Activated CD8-positive, alpha-beta memory T cell treated with anti-CD3 and anti-CD28 coated beads for 48 hours (primary cell): ENCODE measurements around the gene SRRM1.
A peak's percentile ranks its signal among the peaks of the same experiment; 100 is the strongest.

Source experiments
- DNase-seq, 3 experiments: peaks; one replicate each; pipeline ENCODE4 v3.0.0-alpha.2; 2020; ENCODE audit warnings: low read depth in 2 of 3, low spot score in 2 of 3

SRRM1 gene, protein sequence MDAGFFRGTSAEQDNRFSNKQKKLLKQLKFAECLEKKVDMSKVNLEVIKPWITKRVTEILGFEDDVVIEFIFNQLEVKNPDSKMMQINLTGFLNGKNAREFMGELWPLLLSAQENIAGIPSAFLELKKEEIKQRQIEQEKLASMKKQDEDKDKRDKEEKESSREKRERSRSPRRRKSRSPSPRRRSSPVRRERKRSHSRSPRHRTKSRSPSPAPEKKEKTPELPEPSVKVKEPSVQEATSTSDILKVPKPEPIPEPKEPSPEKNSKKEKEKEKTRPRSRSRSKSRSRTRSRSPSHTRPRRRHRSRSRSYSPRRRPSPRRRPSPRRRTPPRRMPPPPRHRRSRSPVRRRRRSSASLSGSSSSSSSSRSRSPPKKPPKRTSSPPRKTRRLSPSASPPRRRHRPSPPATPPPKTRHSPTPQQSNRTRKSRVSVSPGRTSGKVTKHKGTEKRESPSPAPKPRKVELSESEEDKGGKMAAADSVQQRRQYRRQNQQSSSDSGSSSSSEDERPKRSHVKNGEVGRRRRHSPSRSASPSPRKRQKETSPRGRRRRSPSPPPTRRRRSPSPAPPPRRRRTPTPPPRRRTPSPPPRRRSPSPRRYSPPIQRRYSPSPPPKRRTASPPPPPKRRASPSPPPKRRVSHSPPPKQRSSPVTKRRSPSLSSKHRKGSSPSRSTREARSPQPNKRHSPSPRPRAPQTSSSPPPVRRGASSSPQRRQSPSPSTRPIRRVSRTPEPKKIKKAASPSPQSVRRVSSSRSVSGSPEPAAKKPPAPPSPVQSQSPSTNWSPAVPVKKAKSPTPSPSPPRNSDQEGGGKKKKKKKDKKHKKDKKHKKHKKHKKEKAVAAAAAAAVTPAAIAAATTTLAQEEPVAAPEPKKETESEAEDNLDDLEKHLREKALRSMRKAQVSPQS

DNA sequence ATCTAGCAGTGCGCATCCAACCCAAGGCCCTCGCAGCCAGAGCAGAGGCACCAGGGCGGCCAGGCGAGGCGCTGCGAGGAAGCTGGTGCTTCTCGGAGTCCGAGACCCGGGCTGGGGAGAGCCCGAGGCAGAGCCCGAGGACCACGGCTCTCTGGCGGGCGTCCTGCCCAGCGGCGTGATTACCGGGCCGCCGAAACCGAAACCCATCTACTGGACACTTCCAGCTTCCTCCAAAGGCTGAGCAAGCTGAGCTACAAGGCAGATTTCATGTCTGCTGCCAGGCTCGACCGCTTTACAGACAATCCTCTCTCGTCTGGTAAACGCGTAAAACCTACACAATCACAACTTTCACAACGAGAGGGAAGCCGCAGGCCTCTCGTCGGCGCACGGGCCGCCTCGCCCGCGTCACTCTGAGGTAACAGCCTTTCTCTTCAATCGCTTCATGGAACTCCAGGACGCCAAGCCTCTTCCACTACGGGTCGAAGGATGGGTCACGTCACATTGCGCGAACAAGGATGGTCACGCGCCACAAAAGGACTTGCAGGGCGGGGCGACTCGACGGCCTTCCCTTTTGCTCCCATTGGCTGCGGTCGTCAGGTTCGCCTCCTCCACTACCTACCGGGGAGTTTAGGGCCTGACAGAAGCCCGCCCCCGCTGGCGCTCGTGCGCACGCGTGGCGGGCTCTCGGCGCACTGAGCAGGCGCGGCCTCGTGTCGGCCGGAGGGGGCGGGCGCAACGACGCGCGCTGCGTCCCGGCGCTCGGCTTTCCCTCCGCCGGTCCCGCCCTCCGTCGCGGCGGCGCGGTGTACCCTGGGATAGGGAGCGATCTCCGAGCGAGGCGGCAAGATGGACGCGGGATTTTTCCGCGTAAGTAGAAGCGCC lies at the start of gene SRRM1:
TSS of gene SRRM1 (plus strand) at position 822 of the 882 bp plus-strand sequence. CDS start at position 847, 25 bp downstream.
- peak; percentile 79 to 97 (median 93) for DNase-seq

DNA sequence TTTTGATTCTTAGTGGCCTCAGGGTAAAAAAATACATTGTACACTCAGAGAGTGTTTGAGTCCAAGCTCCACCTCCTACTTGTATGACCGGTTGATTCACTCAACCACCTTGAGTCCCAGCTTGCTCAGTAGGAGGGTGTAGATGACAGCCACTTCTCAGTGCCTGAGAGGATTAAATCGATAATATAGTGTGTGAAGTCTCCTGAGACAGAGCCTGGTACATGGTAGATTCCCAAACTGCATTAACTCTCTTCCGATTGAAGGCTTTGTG lies 48.8 kb upstream of the SRRM1 start:
- DNase-seq: no peak

DNA sequence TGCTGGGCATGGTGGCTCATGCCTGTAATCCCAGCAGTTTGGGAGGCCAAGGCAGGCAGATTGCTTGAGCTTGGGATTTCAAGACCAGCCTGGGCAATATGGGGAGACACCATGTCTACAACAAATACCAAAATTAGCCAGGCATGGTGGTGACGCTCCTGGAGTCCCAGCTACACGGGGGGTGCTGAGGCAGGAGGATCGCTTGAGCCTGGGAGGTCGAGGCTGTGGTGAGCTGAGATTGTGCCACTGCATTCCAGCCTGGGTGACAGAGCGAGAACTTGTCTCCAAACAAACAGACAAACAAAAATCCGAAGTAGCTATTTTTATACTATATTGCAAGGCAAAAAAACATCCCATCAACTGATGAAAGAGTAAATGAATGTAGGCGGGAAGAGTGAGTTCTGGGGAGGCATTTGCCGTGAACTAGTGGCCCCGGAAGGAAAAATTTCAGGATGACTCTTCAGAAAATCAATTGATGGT lies 46.7 kb upstream of the SRRM1 start:
- no peak for DNase-seq

DNA sequence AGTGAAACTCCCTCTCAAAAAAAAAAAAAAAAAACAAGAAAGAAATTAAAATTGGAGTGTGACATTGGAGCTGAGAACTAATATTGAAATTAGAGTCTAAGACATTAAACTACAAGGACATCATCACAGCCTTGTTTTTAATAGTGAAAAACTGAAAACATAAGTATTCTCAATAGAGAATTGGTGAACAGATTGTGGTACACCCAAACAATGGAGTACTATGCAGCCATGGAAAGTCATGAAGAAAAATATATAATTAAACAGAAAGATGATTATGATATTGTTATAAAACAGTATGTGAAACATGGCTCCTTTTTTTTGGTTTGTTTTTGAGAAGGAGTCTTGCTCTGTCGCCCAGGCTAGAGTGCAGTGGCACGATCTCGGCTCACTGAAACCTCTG lies 43.8 kb upstream of the SRRM1 start:
- no peak for DNase-seq

DNA sequence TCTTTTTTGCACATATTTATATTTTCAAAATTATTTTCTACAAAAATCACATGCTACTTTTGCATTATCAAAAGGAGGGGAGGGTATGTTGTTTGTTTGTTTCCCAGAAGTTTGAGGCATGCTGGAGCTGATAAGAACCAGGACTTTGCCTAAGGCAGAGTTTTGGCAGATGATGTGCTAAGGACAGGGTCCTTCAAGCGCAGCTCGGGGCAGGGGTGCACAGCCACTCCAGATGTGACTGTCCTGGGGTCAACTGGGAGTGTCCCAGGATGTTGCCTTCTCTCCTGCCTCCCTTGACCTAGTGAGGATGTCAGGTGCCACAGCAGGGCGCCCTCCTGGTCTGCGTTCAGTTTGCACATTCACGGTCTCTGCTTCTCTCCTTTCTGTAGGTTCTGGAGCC lies 42.6 kb upstream of the SRRM1 start:
- DNase-seq: no peak

DNA sequence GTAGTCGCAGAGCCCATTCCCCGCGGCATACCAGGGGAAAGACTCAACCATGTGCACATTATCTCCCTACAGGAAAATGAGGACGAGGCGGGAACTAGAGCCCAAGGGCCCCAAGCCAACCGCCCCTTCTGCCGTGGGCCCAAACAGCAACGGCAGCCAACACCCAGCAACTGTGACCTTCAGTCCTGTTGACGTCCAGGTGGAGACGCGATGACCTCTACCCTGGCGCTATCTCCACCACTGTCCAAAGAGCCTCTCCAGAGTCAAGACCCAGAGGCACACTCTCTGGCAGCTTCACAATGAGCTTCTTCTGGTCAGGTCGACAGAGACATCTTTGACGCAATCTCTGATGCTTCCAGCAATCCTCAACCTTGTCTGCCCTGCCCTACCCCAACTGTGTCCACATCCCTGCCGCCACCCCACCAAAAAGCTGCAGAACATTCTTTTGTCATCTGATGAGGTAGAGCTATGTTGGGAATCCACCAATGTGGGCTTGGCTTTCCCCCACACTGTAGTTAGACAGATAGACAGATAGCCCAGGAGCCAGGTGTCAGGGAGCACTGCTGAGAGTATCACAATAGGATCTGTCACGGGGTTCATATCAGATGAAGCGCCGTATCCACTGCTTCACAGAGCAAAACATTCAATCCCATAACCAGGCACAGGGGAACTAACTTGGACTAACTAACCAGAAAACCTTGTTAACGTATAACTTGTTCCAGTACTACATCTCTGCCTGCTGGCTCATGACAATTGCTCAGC lies 37.4 kb upstream of the SRRM1 start:
- DNase-seq: no peak

DNA sequence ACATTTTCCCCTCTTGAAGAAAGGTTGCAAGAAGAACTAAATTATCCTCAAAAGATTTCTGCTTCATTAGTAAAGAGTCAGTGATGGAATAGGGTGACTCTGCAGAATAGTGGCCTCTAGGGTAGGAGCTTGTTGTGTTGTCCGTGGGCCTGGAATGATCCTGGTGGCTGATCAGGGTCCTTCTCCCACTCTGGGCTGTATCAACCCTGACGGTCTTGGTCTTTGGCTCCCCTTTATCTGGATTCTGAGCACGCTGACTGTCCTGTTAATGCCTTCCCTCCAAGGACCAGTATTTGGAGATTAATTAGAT lies 36.9 kb upstream of the SRRM1 start:
- DNase-seq: no peak

DNA sequence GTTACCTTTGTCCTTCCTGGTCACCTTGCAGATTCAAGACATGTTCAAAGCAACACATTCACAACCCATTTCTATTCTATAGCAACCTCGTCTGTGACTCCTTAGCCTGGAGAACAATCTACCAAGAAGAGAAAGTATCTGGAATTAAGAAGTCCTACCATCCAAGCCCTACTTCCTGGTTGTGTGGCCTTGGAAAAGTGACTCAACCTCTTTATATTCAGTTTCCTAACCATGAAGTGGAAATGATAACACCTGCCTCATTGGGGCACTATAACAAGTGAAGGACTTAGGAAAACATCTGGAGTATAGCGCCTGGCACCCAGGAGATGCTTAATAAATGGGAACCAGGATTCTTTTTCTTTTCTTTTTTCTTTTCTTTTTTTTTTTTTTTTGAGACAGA lies 36.5 kb upstream of the SRRM1 start:
- DNase-seq: no peak

DNA sequence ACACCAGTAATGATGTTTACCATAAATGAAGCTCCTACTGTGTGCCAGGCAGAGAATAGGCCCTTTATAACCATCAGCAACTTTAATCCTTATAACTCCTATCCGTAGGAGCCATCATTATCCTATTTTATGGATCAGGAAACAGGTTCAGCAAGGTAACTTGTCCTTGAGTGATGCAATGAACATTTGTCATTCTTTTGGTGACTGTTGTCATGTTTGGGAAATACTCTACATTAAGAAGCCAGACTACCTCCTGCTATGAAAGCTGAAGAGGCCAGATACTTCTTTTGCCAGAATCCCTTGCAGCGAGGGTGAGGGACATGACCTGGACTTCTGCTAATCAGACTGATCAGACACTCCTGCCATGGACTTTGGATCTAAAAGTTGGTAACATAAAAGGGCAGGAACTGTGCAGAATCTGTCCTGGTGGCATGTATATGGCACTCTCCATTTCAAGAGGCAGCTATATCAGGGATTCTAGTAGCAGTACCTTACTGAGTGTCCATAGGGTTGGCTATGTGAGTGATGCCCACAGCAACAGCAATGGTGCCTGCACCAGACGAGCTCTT lies 33.1 kb upstream of the SRRM1 start:
- DNase-seq: no peak

DNA sequence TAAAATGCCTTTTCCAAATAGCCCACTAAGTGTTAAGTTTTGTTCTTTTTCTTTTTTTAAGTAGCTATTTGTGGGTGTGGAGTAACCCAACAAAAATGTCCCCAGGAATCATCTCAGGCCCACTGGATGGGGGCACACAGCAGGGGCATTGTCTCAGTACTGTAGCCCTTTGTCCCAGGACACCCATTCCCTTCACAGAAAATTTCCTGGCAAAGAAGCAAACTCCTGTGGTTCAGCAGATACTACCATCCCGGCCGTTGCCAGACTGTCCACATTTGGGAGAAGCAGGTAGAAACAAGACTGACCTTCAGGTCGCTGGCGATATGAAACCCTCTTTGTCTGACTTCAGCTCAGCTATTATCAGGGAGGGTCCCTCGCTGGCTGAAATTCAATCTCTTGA lies 23.7 kb upstream of the SRRM1 start:
- no peak for DNase-seq

DNA sequence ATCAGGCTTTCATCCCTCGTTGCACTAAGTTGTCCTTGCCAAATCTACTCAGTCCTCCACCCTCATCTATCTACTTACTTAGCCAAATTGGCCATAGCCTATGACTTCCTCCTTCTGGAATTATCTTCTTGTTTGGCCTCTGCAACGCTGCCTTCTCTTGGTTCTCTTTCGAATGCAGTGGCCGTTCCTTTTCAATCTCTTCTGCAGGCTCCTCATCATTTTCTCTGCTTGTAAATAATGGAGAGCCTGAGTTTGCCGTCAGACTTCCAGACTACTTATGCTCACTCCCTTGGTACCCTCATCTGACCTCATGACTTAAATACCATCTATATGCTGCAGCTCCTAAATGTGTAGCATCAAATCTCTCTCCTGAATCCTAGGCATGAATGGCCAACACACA lies 22.4 kb upstream of the SRRM1 start:
- DNase-seq: no peak

DNA sequence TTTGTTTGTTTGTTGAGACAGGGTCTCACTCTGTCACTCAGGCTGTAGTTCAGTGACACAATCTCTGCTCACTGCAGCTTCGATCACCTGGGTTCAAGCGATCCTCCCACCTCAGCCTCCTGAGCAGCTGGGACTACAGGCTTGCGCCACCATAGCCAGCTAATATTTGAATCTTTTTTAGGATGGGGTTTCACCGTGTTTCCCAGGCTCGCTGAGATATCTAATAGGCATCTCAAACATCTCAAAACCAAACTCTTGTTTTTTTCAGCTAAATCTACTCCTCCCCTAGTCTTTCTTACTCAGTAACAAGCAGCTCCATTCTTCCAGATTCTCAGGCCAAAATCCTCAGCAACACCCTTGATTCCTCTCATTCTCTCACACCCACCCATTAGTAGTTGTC lies 22.0 kb upstream of the SRRM1 start:
- no peak for DNase-seq

DNA sequence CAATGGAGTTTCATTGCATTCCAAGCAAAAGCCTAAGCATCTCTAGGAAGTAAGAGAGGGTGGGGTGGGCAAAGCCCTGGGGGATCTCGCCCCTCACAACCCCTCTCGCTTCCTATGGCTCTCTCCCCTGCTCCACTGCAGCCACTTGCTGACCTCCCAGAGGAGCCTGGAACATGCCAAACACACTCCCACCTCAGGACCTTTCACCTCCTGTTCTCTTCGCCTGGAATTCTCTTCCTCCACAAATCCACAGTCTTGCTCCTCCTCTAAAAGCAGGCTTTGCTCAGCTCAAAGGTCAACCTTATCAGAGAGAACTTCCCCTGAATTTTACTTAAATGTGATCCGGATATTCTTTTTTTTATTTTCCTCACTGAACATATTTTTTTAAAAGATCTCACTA lies 20.9 kb upstream of the SRRM1 start:
- no peak for DNase-seq

DNA sequence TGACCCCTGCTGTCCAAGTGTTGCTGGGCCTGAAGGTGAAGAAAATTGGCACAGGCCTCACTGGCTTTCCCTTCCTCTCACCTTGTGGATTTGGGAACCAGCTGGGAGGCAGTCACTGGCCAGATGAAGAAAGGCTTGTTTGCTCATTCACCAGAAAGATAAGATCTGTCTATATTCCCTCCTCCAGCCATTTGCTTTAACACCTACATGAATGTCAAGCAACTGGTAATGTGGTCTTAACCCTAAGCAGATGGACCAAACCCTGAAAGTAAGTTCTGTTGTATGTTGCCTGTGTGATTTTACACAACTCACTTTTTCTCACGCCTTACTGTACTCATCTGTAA lies 10.3 kb upstream of the SRRM1 start:
- DNase-seq: no peak

DNA sequence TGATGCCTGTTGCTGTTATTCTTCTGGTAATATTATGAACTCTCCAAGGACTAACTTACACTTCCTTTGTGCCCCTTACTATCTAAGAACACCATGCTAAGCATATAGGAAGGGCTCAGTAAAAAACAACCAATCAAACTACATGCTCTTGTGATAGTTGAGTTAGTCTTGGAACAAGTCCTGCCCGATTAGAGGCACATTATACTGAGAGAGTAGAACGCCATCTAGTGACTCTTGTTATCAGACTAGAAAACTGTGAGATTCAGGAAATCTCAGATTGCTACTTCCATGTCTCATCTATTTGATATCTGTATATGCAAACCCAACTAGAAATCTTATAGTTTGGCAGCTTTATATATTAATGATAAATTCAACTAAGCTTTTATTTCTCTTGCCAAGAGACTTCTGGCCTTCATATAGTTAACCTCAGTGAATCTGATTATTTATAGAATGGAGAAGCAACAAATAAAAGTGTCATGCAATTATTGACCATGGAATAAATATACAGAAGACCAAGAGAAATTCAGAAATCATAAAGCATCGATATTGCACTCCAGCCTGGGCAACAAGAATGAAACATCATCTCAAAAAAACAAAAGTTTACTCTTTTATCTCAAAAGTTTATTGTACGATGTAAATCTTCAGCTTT lies 7.8 kb upstream of the SRRM1 start:
- DNase-seq: no peak

DNA sequence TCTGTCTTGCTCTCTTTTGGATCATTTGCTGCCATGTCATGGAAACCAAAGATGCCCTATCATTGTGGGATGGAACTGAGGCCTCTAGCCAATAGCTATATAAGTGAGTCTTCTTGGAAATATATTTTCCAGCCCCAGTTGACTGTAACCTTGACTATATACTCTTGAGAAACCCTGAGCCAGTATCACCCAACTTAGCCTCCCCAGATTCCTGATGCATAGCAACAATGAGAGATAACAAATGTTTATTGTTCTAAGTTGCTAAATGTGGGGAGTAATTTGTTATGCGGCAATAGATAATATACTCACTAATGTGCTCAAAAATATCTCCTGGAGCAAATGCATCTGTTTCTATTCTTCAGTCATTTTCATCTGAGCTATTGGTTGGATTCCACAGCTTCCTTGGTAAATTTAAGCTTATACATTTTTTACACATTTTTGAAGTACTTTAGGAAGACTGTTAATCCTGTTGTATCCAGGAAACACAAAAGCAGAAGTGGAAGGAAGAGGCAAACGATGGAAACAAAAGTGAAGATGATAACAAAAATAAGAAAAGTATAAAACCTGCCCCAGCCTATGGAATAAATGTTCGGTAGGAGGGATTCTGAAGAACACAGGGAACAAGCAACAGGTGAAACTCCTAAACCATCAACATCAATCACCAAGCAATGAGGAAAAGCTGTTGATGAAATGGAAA lies 6.3 kb upstream of the SRRM1 start:
- DNase-seq: no peak

DNA sequence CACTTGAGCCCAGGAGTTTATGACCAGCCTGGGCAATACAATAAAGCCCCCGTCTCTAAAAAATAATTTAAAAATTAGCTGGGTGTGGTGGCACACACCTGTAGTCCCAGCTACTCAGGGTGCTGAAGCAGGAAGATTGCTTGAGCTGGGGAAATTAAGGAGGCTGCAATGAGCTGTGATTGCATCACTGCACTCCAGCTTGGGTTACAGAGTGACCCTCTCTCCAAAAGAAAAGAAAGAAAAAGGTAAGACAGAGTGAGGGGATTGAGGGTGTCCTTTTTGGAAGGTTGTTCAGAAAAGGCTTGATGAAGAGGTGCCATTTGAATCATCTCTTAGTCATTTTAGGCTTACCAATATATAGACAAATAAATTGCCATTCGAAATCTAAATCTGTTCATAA lies 4.0 kb upstream of the SRRM1 start:
- no peak for DNase-seq

DNA sequence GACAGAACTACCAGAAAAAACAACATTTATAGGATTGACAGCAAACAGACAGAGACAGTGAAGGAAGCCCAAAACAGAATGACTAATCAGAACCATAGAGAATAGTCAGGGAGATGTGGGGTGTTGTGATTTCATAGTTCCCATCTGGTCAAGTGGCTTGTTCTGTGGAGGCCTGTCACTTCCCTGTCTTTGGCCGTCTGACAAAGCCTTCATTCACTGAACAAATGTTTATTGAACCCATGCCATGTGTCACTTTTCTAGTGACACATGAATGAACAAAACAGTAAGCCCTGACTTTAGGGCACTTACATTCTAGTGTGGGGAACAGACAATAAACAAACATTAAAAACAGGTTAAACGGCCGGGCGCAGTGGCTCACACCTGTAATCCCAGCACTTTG lies 3.2 kb upstream of the SRRM1 start:
- no peak for DNase-seq

DNA sequence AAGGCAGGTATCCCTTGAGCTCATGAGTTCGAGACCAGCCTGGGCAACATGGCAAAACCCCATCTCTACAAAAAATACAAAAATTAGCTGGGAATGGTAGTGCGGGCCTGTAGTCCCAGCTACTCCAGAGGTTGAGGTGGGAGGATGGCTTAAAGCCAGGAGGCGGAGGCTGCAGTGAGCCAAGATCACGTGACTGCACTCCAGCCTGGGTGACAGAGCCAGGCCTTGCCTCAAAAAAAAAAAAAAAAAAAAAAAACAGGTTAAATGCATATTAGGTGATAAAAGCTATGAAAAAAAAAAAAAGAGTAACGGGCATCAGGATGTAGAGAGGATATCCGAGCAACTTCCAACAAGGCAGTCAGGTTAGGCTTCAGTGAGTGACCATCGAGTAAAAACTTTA lies 2.8 kb upstream of the SRRM1 start:
- DNase-seq: no peak
